Esophagus mucosa (tissue), 1 donor: ENCODE results near the gene RBM12. TPM values are rescaled to one million over a fixed set of nuclear protein-coding genes. Genes with fewer than 3 reads are reported as not detected.

Source experiments
- total RNA-seq: library from RNA; stranded (reverse); gene quantifications from one replicate; pipeline ENCODE4 v1.2.4, GENCODE V29; 2023
- donor health status: DM: yes; HTN: yes; CAD: no.

RBM12 gene
- total RNA-seq, 1 donor from 2014 or later = 58.0 TPM

Other genes starting within 250 kb of the RBM12 start
- not detected for gene GDF5, start 226.7 kb downstream of the RBM12 start, total RNA-seq
- 13.6 TPM for gene CEP250, start 209.3 kb downstream of the RBM12 start, total RNA-seq
- not detected for gene C20orf173, start 135.2 kb downstream of the RBM12 start, total RNA-seq
- 168 TPM for gene ERGIC3, start 122.8 kb downstream of the RBM12 start, total RNA-seq
- 3.3 TPM for gene SPAG4, start 49.1 kb downstream of the RBM12 start, total RNA-seq
- 130 TPM for gene CPNE1, start within 50 bp of the RBM12 start, total RNA-seq
- gene NFS1, start 34.5 kb upstream of the RBM12 start, total RNA-seq = 25.1 TPM
- gene ROMO1, start 34.5 kb upstream of the RBM12 start, total RNA-seq = 136 TPM
- 139 TPM for gene RBM39, start 77.4 kb upstream of the RBM12 start, total RNA-seq
- 17.3 TPM for gene PHF20, start 107.1 kb upstream of the RBM12 start, total RNA-seq